Lower leg skin (tissue), 3 donors: ENCODE data around the gene HNRNPUL2.

ENCODE experiments used
- CTCF ChIP-seq, 3 donors: fragments of 450-650 bp; IDR thresholded peaks; one replicate each; pipeline ENCODE4 v1.5.1; 2016; ENCODE audit warnings: antibody characterized with exemption in 3 of 3, mild to moderate bottlenecking in 3 of 3, moderate library complexity in 2 of 3
- POLR2A ChIP-seq, 2 donors: fragments of 450-650 bp; IDR thresholded peaks; one replicate each; pipeline ENCODE4 v1.6.1; 2016 to 2017; ENCODE audit warnings: antibody characterized with exemption in 2 of 2, mild to moderate bottlenecking in 1 of 2, moderate library complexity in 1 of 2

- TF ChIP-seq CTCF (IDR thresholded peaks at IDR 0.05) (no peak), POLR2A (IDR thresholded peaks at IDR 0.05) (no peak)
Measured at GRCh38 chr11:62680825-62681240, 46.4 kb downstream of the HNRNPUL2 start.
